HPDE6-E6E7 (cell line): Measurements from ENCODE around the gene PGBD5.

Experiments
- DNase-seq: peaks from one replicate; pipeline ENCODE4 v3.0.0; 2011; ENCODE audit warnings: missing footprints; ENCODE audit errors: extremely low spot score

The PGBD5 gene

GRCh38 chr1:230377324-230377723 lies 48.8 kb downstream of the PGBD5 start:
- DNase-seq = no peak

- DNase-seq = no peak
These were observed 49.8 kb downstream of the PGBD5 start for GRCh38 chr1:230376296-230376695.

DNA sequence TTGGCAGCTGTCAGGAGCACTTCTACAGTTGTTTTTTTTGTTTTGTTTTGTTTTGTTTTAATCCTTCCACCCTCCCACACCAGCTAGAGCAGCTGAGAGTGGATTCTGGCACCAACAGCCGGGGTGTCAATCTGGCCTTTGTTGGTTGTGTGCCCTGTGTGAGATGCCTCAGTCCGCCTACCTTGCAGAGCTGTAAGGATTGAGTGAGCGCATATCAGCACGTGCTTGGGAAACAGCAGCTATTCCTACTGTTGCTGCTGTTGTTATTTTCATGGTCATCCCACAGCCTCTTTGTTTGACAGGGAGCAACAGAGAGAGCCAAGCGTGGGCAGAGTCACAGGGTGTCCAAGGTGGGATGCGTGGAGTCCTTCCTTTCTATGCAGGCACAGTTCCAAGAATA lies 50.4 kb downstream of the PGBD5 start:
- no peak for DNase-seq

- no peak for DNase-seq
These were observed 51.0 kb downstream of the PGBD5 start for GRCh38 chr1:230375147-230375546.

DNA sequence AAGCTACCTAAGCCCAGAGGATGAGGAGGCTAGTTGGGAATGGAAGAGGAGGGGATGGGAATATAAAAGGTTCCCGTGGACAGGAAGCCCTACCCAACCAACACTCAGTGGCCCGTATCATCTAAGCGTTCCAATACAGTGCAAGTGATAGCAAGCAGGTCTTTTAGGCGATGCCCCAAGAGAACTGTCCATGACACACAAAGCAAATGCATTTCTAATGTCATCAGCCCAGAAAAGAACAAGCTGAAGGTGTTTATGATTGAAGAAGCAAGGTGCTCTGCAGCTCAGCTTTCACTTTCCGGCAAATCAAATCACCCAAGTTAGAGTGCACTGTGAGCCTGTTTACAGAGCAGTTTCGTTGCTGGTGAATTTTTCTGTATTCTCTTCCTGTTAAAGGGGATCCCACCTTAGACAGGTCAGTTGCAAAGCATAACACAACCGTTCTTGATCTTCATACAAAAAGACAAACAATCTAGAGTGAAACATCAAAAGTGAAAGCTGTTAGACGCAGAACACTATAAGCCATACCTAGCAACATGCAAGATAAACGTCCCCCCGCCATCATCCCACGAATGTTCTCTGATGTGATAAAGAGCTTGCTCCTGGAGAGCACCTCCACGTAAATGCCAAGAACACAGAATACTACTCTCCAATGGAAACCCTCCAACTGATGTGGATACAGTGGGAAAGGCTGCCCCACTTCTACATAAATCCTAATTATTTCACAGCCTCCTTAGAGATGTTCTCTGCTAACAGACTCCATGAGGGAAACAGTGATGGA lies 54.0 kb downstream of the PGBD5 start:
- no peak for DNase-seq

DNA sequence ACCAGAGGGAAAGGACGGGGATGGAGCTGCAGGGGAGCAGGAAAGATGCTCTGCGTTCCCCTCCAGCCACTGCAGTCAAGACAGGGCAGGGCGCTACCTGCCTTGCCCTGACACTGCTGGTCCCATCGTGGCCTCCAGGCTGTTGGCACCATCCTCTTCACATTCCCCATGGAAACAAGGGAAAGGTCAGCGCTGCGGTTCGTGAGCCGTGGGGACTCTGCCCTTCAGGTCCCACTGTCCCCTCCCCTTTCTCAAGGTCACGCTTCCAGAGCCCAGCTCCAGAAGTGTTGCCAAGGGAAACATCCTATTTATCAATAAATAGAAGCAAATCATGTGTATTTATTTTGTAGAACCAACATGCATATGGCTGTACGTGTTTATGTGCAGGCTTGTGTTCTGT lies 56.0 kb downstream of the PGBD5 start:
- no peak for DNase-seq

DNA sequence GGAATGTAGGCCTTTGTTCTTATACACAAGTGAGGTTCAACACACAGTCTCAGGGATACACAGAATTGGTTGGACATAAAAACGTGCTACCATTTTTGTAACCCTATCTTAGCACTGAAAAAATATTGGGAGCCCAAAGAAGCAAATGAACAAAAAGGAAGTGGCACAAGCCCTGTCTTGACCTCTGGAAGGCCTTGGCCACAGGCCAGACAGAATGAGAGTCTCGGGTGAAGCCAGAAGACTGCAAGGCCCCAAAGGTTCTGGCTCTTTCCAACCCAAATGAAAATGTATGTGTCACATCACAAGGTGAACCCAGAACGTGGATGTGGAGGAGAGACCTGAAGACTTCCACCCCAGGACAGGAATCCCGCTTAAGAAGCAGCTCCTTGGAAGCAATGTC lies 57.3 kb downstream of the PGBD5 start:
- no peak for DNase-seq

DNA sequence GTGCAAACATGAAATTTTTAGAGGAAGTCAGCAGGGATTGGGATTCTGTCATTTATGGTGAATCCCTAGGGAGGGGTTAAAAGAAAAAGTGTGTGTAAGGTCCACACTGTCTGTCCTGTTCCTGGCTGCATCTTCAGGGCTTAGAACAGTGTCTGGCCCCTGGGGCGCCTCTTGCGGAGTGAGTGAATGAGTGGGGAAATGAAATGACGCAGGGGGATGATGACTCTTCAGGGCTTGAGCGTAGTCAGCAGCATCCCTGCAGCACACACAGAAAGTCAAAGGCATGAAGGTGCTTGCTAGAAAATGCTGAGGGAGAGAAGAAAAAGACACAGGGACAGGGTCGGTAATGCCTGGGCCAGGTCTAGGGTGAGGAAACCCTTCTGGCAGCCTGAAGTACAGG lies 57.8 kb downstream of the PGBD5 start:
- peak; percentile 21 for DNase-seq

DNA sequence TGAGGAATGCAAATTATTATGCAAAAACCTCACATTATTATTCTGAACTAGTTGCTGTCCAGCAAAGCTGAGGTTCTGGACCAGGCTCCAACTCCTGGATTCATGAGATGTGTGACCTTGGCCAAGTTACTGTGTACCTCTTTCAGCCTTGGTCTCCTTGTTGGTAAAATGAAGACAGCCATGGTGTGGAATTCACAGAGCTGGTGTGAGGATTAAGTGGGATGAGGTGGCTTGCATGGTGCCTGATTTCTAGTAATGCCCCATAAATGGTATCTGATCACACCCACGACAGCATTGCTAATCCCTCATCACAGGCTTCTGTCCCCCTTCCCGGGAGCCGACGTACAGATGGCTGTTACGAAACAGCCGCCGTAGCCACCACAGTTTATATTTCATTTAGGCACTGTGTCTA lies 59.6 kb downstream of the PGBD5 start:
- no peak for DNase-seq

- DNase-seq = no peak
These were observed 60.3 kb downstream of the PGBD5 start for GRCh38 chr1:230365723-230366307.

GRCh38 chr1:230362949-230363348 lies 63.2 kb downstream of the PGBD5 start:
- no peak for DNase-seq

- DNase-seq = no peak
These were observed 64.2 kb downstream of the PGBD5 start for GRCh38 chr1:230361941-230362340.

GRCh38 chr1:230359992-230360668 lies 66.0 kb downstream of the PGBD5 start:
- DNase-seq = peak; percentile 29

- DNase-seq = no peak
These were observed 69.0 kb downstream of the PGBD5 start for GRCh38 chr1:230356869-230357794.

- DNase-seq = no peak
These were observed 69.9 kb downstream of the PGBD5 start for GRCh38 chr1:230356190-230356589.

DNA sequence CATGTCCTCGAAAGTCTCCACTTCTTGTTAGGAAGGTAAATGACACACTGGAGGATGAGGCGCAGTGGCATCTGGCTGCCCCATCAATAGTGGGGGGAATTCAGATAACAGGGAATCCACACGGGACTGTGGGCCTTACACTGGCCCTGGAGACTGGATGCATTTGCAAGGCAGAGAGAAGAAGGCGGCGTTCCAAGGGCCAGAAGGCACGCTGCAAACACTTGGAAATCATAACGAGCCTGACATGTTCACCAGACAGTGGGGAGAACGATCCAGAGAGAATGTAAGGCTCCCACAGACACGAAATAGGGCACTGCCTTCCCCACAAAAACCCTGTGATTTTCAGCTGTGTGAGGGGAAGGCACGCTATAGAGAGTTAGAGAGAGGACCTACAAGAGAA lies 70.5 kb downstream of the PGBD5 start:
- DNase-seq = no peak

GRCh38 chr1:230355128-230355527 lies 71.0 kb downstream of the PGBD5 start:
- DNase-seq = no peak

DNA sequence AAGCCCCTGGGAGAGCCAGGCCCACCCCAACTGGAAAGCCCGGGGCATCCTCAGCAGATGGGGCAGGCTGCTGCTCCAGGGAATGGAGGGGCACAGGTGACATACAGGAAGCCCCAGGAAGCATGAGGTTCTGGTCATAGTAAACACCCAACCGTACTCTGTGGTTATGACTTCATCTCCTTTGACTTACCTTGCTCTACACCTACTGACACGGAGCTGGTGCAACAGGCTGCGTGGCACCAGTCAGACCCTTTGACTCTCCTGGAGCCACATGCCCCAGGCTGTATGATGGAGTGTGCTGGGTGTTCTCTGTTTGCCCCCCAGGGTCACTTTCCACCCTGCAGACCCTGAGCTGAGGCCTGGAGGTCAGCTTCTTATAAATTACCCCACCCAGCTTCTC lies 72.1 kb downstream of the PGBD5 start:
- no peak for DNase-seq

- no peak for DNase-seq
These were observed 73.6 kb downstream of the PGBD5 start for GRCh38 chr1:230352537-230352936.

GRCh38 chr1:230351983-230352382 lies 74.1 kb downstream of the PGBD5 start:
- no peak for DNase-seq

- DNase-seq = no peak
These were observed 74.6 kb downstream of the PGBD5 start for GRCh38 chr1:230351514-230351913.
